IMR-90 (cell line): ENCODE measurements around the gene KRTAP6-3. TPM values are rescaled to one million over a fixed set of nuclear protein-coding genes. Genes with fewer than 3 reads are reported as not detected.

Source experiments
- ATAC-seq: fragments of 200-7000 bp; cut with Tn5 transposase; 2 replicates; pipeline ENCODE4 v1.9.1; 2020; ENCODE audit warnings: low read depth, mild to moderate bottlenecking, moderate library complexity
- BruUV-seq: library from RNA; stranded (reverse); fragments of 400-500 nt; replicated peaks from 2 replicates; lab custom pipeline; 2021; lab: Mats Ljungman, UMichigan
- CTCF ChIA-PET: fragments of 300-600 bp; formaldehyde crosslinking; extraction: SDS; loops from one replicate; lab custom pipeline; 2021; ENCODE audit warnings: antibody characterized with exemption; lab: Yijun Ruan, JAX
- POLR2A ChIA-PET: fragments of 300-600 bp; sonication (Branson Sonifier 250); formaldehyde crosslinking; loops from one replicate; lab custom pipeline; 2022; ENCODE audit warnings: antibody characterized with exemption; ENCODE audit not compliant: unreplicated experiment; lab: Charles Lee
- DNase-seq: peaks from one replicate; pipeline ENCODE4 v3.0.0; 2013
- H2AFZ ChIP-seq: replicated peaks from 2 replicates; pipeline ENCODE3; 2013; ENCODE audit warnings: low read length, mild to moderate bottlenecking; ENCODE audit not compliant: poor library complexity
- H2AK5ac ChIP-seq: 2 replicates; pipeline ENCODE4 v1.6.1; 2013; ENCODE audit warnings: low read depth, low read length, inconsistent platforms
- H2AK9ac ChIP-seq: replicated peaks from 2 replicates; pipeline ENCODE3; 2013; ENCODE audit warnings: mild to moderate bottlenecking, low read depth, low read length, moderate library complexity; ENCODE audit not compliant: poor library complexity
- H2BK120ac ChIP-seq: 2 replicates; pipeline ENCODE4 v1.6.1; 2013; ENCODE audit warnings: low read depth, low read length, inconsistent platforms
- H2BK15ac ChIP-seq: 3 replicates; pipeline ENCODE4 v1.6.1; 2013; ENCODE audit warnings: low read depth, low read length, inconsistent platforms
- H2BK20ac ChIP-seq: 2 replicates; pipeline ENCODE4 v1.6.1; 2013; ENCODE audit warnings: low read depth, mild to moderate bottlenecking, inconsistent platforms, low read length, moderate library complexity
- H2BK5ac ChIP-seq: 2 replicates; pipeline ENCODE4 v1.6.1; 2013; ENCODE audit warnings: mild to moderate bottlenecking, low read depth, low read length, inconsistent platforms; ENCODE audit not compliant: poor library complexity, severe bottlenecking
- H3K14ac ChIP-seq: replicated peaks from 2 replicates; pipeline ENCODE4 v1.6.1; 2013; ENCODE audit warnings: low read depth, low read length, inconsistent platforms
- H3K18ac ChIP-seq: 2 replicates; pipeline ENCODE4 v1.6.1; 2013; ENCODE audit warnings: low read depth, low read length, control low read depth
- H3K23ac ChIP-seq: 2 replicates; pipeline ENCODE4 v1.6.1; 2013; ENCODE audit warnings: low read depth, low read length, inconsistent platforms
- H3K27ac ChIP-seq: 2 replicates; pipeline ENCODE4 v1.5.1; 2013; ENCODE audit warnings: mild to moderate bottlenecking, control low read depth, low read length; ENCODE audit not compliant: insufficient read depth
- H3K27me3 ChIP-seq: 2 replicates; pipeline ENCODE4 v1.6.1; 2013; ENCODE audit warnings: low read length; ENCODE audit not compliant: control insufficient read depth, insufficient read depth
- H3K36me3 ChIP-seq: 2 replicates; pipeline ENCODE4 v1.6.1; 2013; ENCODE audit warnings: low read length, mixed read lengths; ENCODE audit not compliant: control insufficient read depth, insufficient read depth
- H3K4ac ChIP-seq: 2 replicates; pipeline ENCODE4 v1.6.1; 2013; ENCODE audit warnings: low read depth, low read length, inconsistent platforms
- H3K4me1 ChIP-seq: 2 replicates; pipeline ENCODE4 v1.6.1; 2013; ENCODE audit warnings: low read length, mixed read lengths; ENCODE audit not compliant: control insufficient read depth, insufficient read depth
- H3K4me2 ChIP-seq: 2 replicates; pipeline ENCODE4 v1.6.1; 2013; ENCODE audit warnings: low read depth, mild to moderate bottlenecking, control low read depth, low read length, moderate library complexity
- H3K4me3 ChIP-seq: 2 replicates; pipeline ENCODE4 v1.5.1; 2013; ENCODE audit warnings: low read depth, mild to moderate bottlenecking, control low read depth, low read length, moderate library complexity; ENCODE audit not compliant: insufficient read depth
- H3K56ac ChIP-seq: 2 replicates; pipeline ENCODE4 v1.6.1; 2013; ENCODE audit warnings: low read length, inconsistent platforms; ENCODE audit not compliant: insufficient read depth; ENCODE audit errors: extremely low read depth
- H3K79me1 ChIP-seq, 2 experiments: 2 replicates each; pipeline ENCODE4 v1.6.1; 2013; ENCODE audit warnings: low read length in 2 of 2, inconsistent platforms in 1 of 2, low read depth in 1 of 2
- H3K9ac ChIP-seq: 2 replicates; pipeline ENCODE4 v1.6.1; 2013; ENCODE audit warnings: low read depth, low read length, control low read depth
- H3K9me1 ChIP-seq: 2 replicates; pipeline ENCODE4 v1.6.1; 2013; ENCODE audit warnings: low read length, inconsistent platforms; ENCODE audit not compliant: insufficient read depth
- H3K9me3 ChIP-seq: 2 replicates; pipeline ENCODE4 v1.6.1; 2013; ENCODE audit warnings: low read length; ENCODE audit not compliant: control insufficient read depth, insufficient read depth
- H4K20me1 ChIP-seq: 2 replicates; pipeline ENCODE4 v1.6.1; 2013; ENCODE audit warnings: low read length, inconsistent platforms; ENCODE audit not compliant: insufficient read depth
- H4K5ac ChIP-seq: 2 replicates; pipeline ENCODE4 v1.6.1; 2013; ENCODE audit warnings: mild to moderate bottlenecking, low read depth, low read length, control low read depth
- H4K8ac ChIP-seq, 2 experiments: 2 replicates each; pipeline ENCODE4 v1.6.1; 2013; ENCODE audit warnings: low read depth in 2 of 2, low read length in 2 of 2, control low read depth in 1 of 2, inconsistent platforms in 1 of 2
- H4K91ac ChIP-seq: 2 replicates; pipeline ENCODE4 v1.6.1; 2013; ENCODE audit warnings: low read depth, low read length, inconsistent platforms; ENCODE audit not compliant: insufficient read depth
- BHLHE40 ChIP-seq: fragments of 150-350 bp; IDR thresholded peaks from 2 replicates; pipeline ENCODE4 v1.6.1; 2016; ENCODE audit warnings: mild to moderate bottlenecking, low read depth, low read length
- CEBPB ChIP-seq: IDR thresholded peaks from 2 replicates; pipeline ENCODE4 v1.6.1; 2012; ENCODE audit warnings: low read depth, low read length, improper control_type of control experiment
- CHD1 ChIP-seq: IDR thresholded peaks from 2 replicates; pipeline ENCODE4 v1.6.1; 2012; ENCODE audit warnings: low read depth, low read length, improper control_type of control experiment
- CTCF ChIP-seq: conservative IDR thresholded peaks from 2 replicates; pipeline ENCODE4 v1.5.1; 2012; ENCODE audit warnings: mild to moderate bottlenecking, low read depth, low read length, improper control_type of control experiment
- ELK1 ChIP-seq: fragments of 150-350 bp; IDR thresholded peaks from 2 replicates; pipeline ENCODE4 v1.6.1; 2016; ENCODE audit warnings: low read depth, mild to moderate bottlenecking, low read length, moderate library complexity, borderline replicate concordance
- FOS ChIP-seq: fragments of 150-350 bp; IDR thresholded peaks from 2 replicates; pipeline ENCODE4 v1.6.1; 2016; ENCODE audit warnings: low read depth, low read length
- MAFK ChIP-seq: IDR thresholded peaks from 2 replicates; pipeline ENCODE4 v1.6.1; 2012; ENCODE audit warnings: low read depth, low read length, improper control_type of control experiment
- MAZ ChIP-seq: IDR thresholded peaks from 2 replicates; pipeline ENCODE4 v1.6.1; 2012; ENCODE audit warnings: low read depth, mild to moderate bottlenecking, low read length, improper control_type of control experiment, moderate library complexity, borderline replicate concordance
- MXI1 ChIP-seq: IDR thresholded peaks from 2 replicates; pipeline ENCODE4 v1.6.1; 2012; ENCODE audit warnings: low read depth, mild to moderate bottlenecking, low read length, moderate library complexity, borderline replicate concordance
- NFE2L2 ChIP-seq: fragments of 150-350 bp; IDR thresholded peaks from 2 replicates; pipeline ENCODE4 v1.6.1; 2016; ENCODE audit warnings: low read depth, mild to moderate bottlenecking, low read length
- POLR2A ChIP-seq: IDR thresholded peaks from 2 replicates; pipeline ENCODE4 v1.6.1; 2012; ENCODE audit warnings: mild to moderate bottlenecking, low read depth, low read length
- RAD21 ChIP-seq: IDR thresholded peaks from 2 replicates; pipeline ENCODE4 v1.6.1; 2012; ENCODE audit warnings: low read length, improper control_type of control experiment
- RCOR1 ChIP-seq: IDR thresholded peaks from 2 replicates; pipeline ENCODE4 v1.6.1; 2012; ENCODE audit warnings: mild to moderate bottlenecking, low read length, improper control_type of control experiment; ENCODE audit not compliant: insufficient replicate concordance
- RFX5 ChIP-seq: IDR thresholded peaks from 2 replicates; pipeline ENCODE4 v1.8.0; 2012; ENCODE audit warnings: low read depth, mild to moderate bottlenecking, low read length, moderate library complexity
- SMC3 ChIP-seq: fragments of 150-350 bp; IDR thresholded peaks from 2 replicates; pipeline ENCODE4 v1.6.1; 2016; ENCODE audit warnings: low read depth, mild to moderate bottlenecking, antibody characterized with exemption, low read length, moderate library complexity
- USF2 ChIP-seq: fragments of 150-350 bp; IDR thresholded peaks from 2 replicates; pipeline ENCODE4 v1.6.1; 2017; ENCODE audit warnings: mild to moderate bottlenecking, antibody characterized with exemption, low read length, low read depth
- WGBS, 2 experiments: methylation state at CpG; one replicate each; pipeline versions ENCODE4 v1.1.5 to v1.1.7; 2013; ENCODE audit warnings: missing lambda C conversion rate in 2 of 2; ENCODE audit not compliant: insufficient read length in 1 of 2; ENCODE audit errors: extremely low coverage in 2 of 2; 5-methylcytosine and 5-hydroxymethylcytosine counted together
- dilution Hi-C: fragments of 300-500 bp; cut with HindIII; formaldehyde crosslinking; loops from one replicate; pipeline ENCODE4 v1.14.3; 2018; ENCODE audit warnings: low sequenced_read_pairs; ENCODE audit not compliant: unreplicated experiment
- in situ Hi-C: fragments of 300-500 bp; cut with MboI; formaldehyde crosslinking; loops from 3 replicates; pipeline ENCODE4 v1.14.3; 2019; ENCODE audit warnings: low sequenced_read_pairs, inconsistent platforms, mixed read lengths
- intact Hi-C: fragments of 100-400 bp; cut with micrococcal nuclease; formaldehyde crosslinking; loops from 2 replicates; pipeline ENCODE4 v1.10.0; 2022
- polyA plus RNA-seq, 3 experiments: library from polyadenylated mRNA; depleted of rRNA; stranded (reverse); fragments of >200 nt; gene quantifications; 2 replicates each; pipeline ENCODE4 v1.2.3, GENCODE V29; 2012; ENCODE audit warnings: low replicate concordance in 1 of 3
- total RNA-seq: library from RNA; depleted of rRNA; stranded (reverse); fragments of >200 nt; gene quantifications from 2 replicates; pipeline ENCODE4 v1.2.3, GENCODE V29; 2012

The KRTAP6-3 gene
- total and polyA plus RNA-seq, 2 of the 4 experiments (the other 2 are of a cell fraction) = not detected

- in situ Hi-C loops (no loop called here), intact Hi-C loops (no loop called here), dilution Hi-C loops (no loop called here)
- Histone ChIP-seq H3K56ac (no peak within 1 kb of the TSS), H3K14ac (no peak within 1 kb of the TSS), H4K5ac (no peak within 1 kb of the TSS), H3K4me1 (no peaks in the 10 kb centered on the region), H2BK15ac (no peak within 1 kb of the TSS), H2AFZ (no peak within 1 kb of the TSS), H3K27me3 (no peaks in the 10 kb centered on the region), H4K8ac (no peak within 1 kb of the TSS), H4K20me1 (no peaks in the 10 kb centered on the region), H3K79me1 (no peaks in the 10 kb centered on the region), H3K18ac (no peak within 1 kb of the TSS), H2BK120ac (no peak within 1 kb of the TSS), H2BK5ac (no peak within 1 kb of the TSS), H4K91ac (no peak within 1 kb of the TSS), H3K27ac (no peak within 1 kb of the TSS), H2AK5ac (no peak within 1 kb of the TSS), H3K23ac (no peak within 1 kb of the TSS), H3K4ac (no peak within 1 kb of the TSS), H3K4me2 (no peak within 1 kb of the TSS), H3K4me3 (no peak within 1 kb of the TSS), H2BK20ac (no peak within 1 kb of the TSS), H3K9me1 (no peaks in the 10 kb centered on the region), H3K36me3 (no peaks in the 10 kb centered on the region), H2AK9ac (no peak within 1 kb of the TSS), H3K9me3 (peaks cover 14% of the 10 kb centered on the region), H3K9ac (no peak within 1 kb of the TSS)
- TF ChIP-seq CHD1 (no peak), FOS (no peak), CEBPB (no peak), NFE2L2 (no peak), POLR2A (no peak), MAZ (no peak), CTCF (no peak), RFX5 (no peak), RAD21 (no peak), ELK1 (no peak), USF2 (no peak), SMC3 (no peak), BHLHE40 (no peak), MXI1 (no peak), RCOR1 (no peak), MAFK (no peak)
- WGBS, 2 experiments = no CpG with 5 or more reads among the region's 2 CpGs
- ChIA-PET POLR2A (no interaction called here), CTCF (no interaction called here)
- DNase-seq (no peak), ATAC-seq (no peak)
- no TSS peak for BruUV-seq
These were observed 23.9 kb downstream of the KRTAP6-3 start, which contains the start of gene KRTAP20-1 for GRCh38 chr21:30616125-30616524. TSS of gene KRTAP20-1 (plus strand) at chr21:30616425. CDS start at chr21:30616455, 30 bp downstream.
